WERI-Rb-1 (cell line): Measurements from ENCODE around the gene ZNF277.

Experiments
- DNase-seq: peaks from one replicate; pipeline ENCODE4 v3.0.0-alpha.2; 2020
- H3K27ac ChIP-seq: fragments of 250-450 bp; sonication (Bioruptor Pico); 2 replicates; pipeline ENCODE4 v1.5.1; 2020; ENCODE audit warnings: mild to moderate bottlenecking, moderate library complexity
- H3K27me3 ChIP-seq: fragments of 250-450 bp; sonication (Bioruptor Pico); 2 replicates; pipeline ENCODE4 v1.5.1; 2021; ENCODE audit warnings: mild to moderate bottlenecking, low read depth, moderate library complexity; ENCODE audit not compliant: insufficient read depth, severe bottlenecking
- H3K36me3 ChIP-seq: fragments of 250-450 bp; sonication (Bioruptor Pico); 2 replicates; pipeline ENCODE4 v1.5.1; 2020; ENCODE audit warnings: mild to moderate bottlenecking, moderate library complexity
- H3K4me3 ChIP-seq: 2 replicates; pipeline ENCODE4 v1.5.1; 2011; ENCODE audit warnings: low read depth, mild to moderate bottlenecking, control low read depth, low read length
- H3K9me3 ChIP-seq: fragments of 250-450 bp; sonication (Bioruptor Pico); 2 replicates; pipeline ENCODE4 v1.5.1; 2021; ENCODE audit warnings: mild to moderate bottlenecking, moderate library complexity; ENCODE audit not compliant: severe bottlenecking
- CTCF ChIP-seq: IDR thresholded peaks from 2 replicates; pipeline ENCODE4 v1.5.1; 2011; ENCODE audit warnings: low read depth, mild to moderate bottlenecking, control low read depth, inconsistent platforms, low read length

ZNF277 gene

GRCh38 chr7:112171673-112172072, 34.8 kb upstream of the ZNF277 start:
- TF ChIP-seq CTCF = no peak
- no peak overlapping the region for H3K27ac ChIP-seq
- no peak for DNase-seq
- H3K9me3 ChIP-seq = no peaks in the 10 kb centered on the region
- no peaks in the 10 kb centered on the region for H3K36me3 ChIP-seq
- H3K27me3 ChIP-seq = no peaks in the 10 kb centered on the region
- no peak overlapping the region for H3K4me3 ChIP-seq

GRCh38 chr7:112172870-112173567, 33.5 kb upstream of the ZNF277 start:
- Histone ChIP-seq H3K27ac (peak overlapping the region; percentile 45), H3K27me3 (no peaks in the 10 kb centered on the region), H3K4me3 (no peak overlapping the region), H3K36me3 (no peaks in the 10 kb centered on the region), H3K9me3 (no peaks in the 10 kb centered on the region)
- DNase-seq = peak; percentile 18
- TF ChIP-seq CTCF = no peak

GRCh38 chr7:112173568-112173905, 33.0 kb upstream of the ZNF277 start:
- H3K36me3 ChIP-seq = no peaks in the 10 kb centered on the region
- no peak overlapping the region; the same call in 1 of the 2 replicates for H3K27ac ChIP-seq
- no peak for TF ChIP-seq CTCF
- no peaks in the 10 kb centered on the region for H3K27me3 ChIP-seq
- no peak for DNase-seq
- H3K4me3 ChIP-seq = no peak overlapping the region
- no peaks in the 10 kb centered on the region for H3K9me3 ChIP-seq

GRCh38 chr7:112174192-112174591, 32.3 kb upstream of the ZNF277 start:
- Histone ChIP-seq H3K36me3 (no peaks in the 10 kb centered on the region), H3K27ac (no peak overlapping the region), H3K27me3 (no peaks in the 10 kb centered on the region), H3K4me3 (no peak overlapping the region), H3K9me3 (no peaks in the 10 kb centered on the region)
- DNase-seq = no peak
- no peak for TF ChIP-seq CTCF

GRCh38 chr7:112176241-112176640, 30.3 kb upstream of the ZNF277 start:
- Histone ChIP-seq H3K9me3 (no peaks in the 10 kb centered on the region), H3K36me3 (no peaks in the 10 kb centered on the region), H3K27ac (no peak overlapping the region), H3K4me3 (no peak overlapping the region), H3K27me3 (no peaks in the 10 kb centered on the region)
- TF ChIP-seq CTCF = no peak
- no peak for DNase-seq
